CD4-positive, CD25-positive, alpha-beta regulatory T cell (primary cell): ENCODE measurements around the gene RNF130. TPM values are rescaled to one million over a fixed set of nuclear protein-coding genes. Genes with fewer than 3 reads are reported as not detected.
A peak's percentile ranks its signal among the peaks of the same experiment; 100 is the strongest.

Source experiments
- ATAC-seq, 2 donors: fragments of 150-1000 bp; cut with Tn5 transposase; one replicate each; pipeline ENCODE4 v1.10.0; 2021; ENCODE audit warnings: low read depth in 2 of 2, moderate number of reproducible peaks in 2 of 2, moderate library complexity in 1 of 2
- DNase-seq, 3 donors: peaks; one replicate each; pipeline versions ENCODE4 v3.0.0 to v3.0.0-alpha.2; 2012 to 2022; ENCODE audit warnings: mixed read lengths in 1 of 3
- H3K27ac ChIP-seq: one replicate; pipeline ENCODE4 v1.7.0; 2013; ENCODE audit warnings: mild to moderate bottlenecking, low read length; ENCODE audit not compliant: insufficient read depth, poor library complexity, severe bottlenecking
- H3K27me3 ChIP-seq: one replicate; pipeline ENCODE4 v1.7.0; 2013; ENCODE audit warnings: low read length; ENCODE audit not compliant: control insufficient read depth, insufficient read depth
- H3K36me3 ChIP-seq: one replicate; pipeline ENCODE4 v1.7.0; 2013; ENCODE audit warnings: mild to moderate bottlenecking, low read length, moderate library complexity; ENCODE audit not compliant: control insufficient read depth, insufficient read depth
- H3K4me1 ChIP-seq: 2 replicates; pipeline ENCODE4 v1.7.0; 2013; ENCODE audit warnings: mild to moderate bottlenecking, low read length; ENCODE audit not compliant: insufficient read depth, control insufficient read depth, poor library complexity, severe bottlenecking
- H3K4me3 ChIP-seq: one replicate; pipeline ENCODE4 v1.7.0; 2013; ENCODE audit warnings: low read depth, mild to moderate bottlenecking, low read length, moderate library complexity
- H3K9me3 ChIP-seq, 2 experiments: 1 replicate in 1 of 2; 2 replicates in 1 of 2; pipeline ENCODE4 v1.7.0; 2013; ENCODE audit warnings: low read length in 2 of 2, mild to moderate bottlenecking in 1 of 2, moderate library complexity in 1 of 2; ENCODE audit not compliant: control insufficient read depth in 2 of 2
- H3K27ac Mint-ChIP-seq, 3 donors: one replicate each; pipeline ENCODE4 v1.8.0; 2020 to 2022; ENCODE audit warnings: mild to moderate bottlenecking in 3 of 3, mixed read lengths in 3 of 3, moderate library complexity in 2 of 3
- H3K27me3 Mint-ChIP-seq: one replicate; pipeline ENCODE4 v1.8.0; 2022; ENCODE audit warnings: mild to moderate bottlenecking, mixed read lengths
- H3K36me3 Mint-ChIP-seq: one replicate; pipeline ENCODE4 v1.8.0; 2020; ENCODE audit warnings: mixed read lengths
- H3K4me1 Mint-ChIP-seq, 4 donors: one replicate each; pipeline ENCODE4 v1.8.0; 2020 to 2022; ENCODE audit warnings: mixed read lengths in 4 of 4, mild to moderate bottlenecking in 1 of 4
- H3K4me3 Mint-ChIP-seq, 4 donors: one replicate each; pipeline ENCODE4 v1.8.0; 2020 to 2022; ENCODE audit warnings: mild to moderate bottlenecking in 4 of 4, mixed read lengths in 4 of 4, moderate library complexity in 3 of 4
- H3K9me3 Mint-ChIP-seq, 7 donors: one replicate each; pipeline ENCODE4 v1.8.0; 2020 to 2022; ENCODE audit warnings: mixed read lengths in 7 of 7, mild to moderate bottlenecking in 3 of 7, moderate library complexity in 2 of 7
- polyA plus RNA-seq, 4 donors: library from polyadenylated mRNA; unstranded; fragments of 300-500 nt; fragmentation: Illumina TruSeq; gene quantifications; one replicate each; pipeline ENCODE4 v1.2.3, GENCODE V29; 2021
- total RNA-seq: library from RNA; stranded (reverse); gene quantifications from one replicate; pipeline ENCODE4 v1.2.3, GENCODE V29; 2022

The RNF130 gene
- total and polyA plus RNA-seq, 5 donors from 2014 or later, result 3.5 to 10.9 (median 5.6) TPM

GRCh38 chr5:179981636-179982035 is 89.9 kb downstream of the RNF130 start:
- Histone ChIP-seq H3K9me3 (no peaks in the 10 kb centered on the region), H3K4me1 (no peaks in the 10 kb centered on the region), H3K27me3 (no peaks in the 10 kb centered on the region), H3K27ac (no peak overlapping the region), H3K36me3 (no peaks in the 10 kb centered on the region), H3K4me3 (no peak overlapping the region)
- no peaks in the 10 kb centered on the region for H3K9me3 Mint-ChIP-seq
- H3K36me3 Mint-ChIP-seq, result peaks cover 11% of the 10 kb centered on the region
- ATAC-seq (no peak), DNase-seq (no peak)
- no peaks in the 10 kb centered on the region for H3K4me1 Mint-ChIP-seq
- no peak overlapping the region for H3K4me3 Mint-ChIP-seq
- no peak overlapping the region for H3K27ac Mint-ChIP-seq
- peaks cover 12% of the 10 kb centered on the region for H3K27me3 Mint-ChIP-seq

GRCh38 chr5:179980767-179981166 is 90.8 kb downstream of the RNF130 start:
- no peaks in the 10 kb centered on the region for H3K9me3 ChIP-seq
- H3K4me3 Mint-ChIP-seq, result no peak overlapping the region
- H3K4me1 ChIP-seq, result no peaks in the 10 kb centered on the region
- H3K4me1 Mint-ChIP-seq, result no peaks in the 10 kb centered on the region
- no peaks in the 10 kb centered on the region for H3K36me3 ChIP-seq
- no peak overlapping the region for H3K4me3 ChIP-seq
- H3K27me3 ChIP-seq, result no peaks in the 10 kb centered on the region
- peaks cover 8% of the 10 kb centered on the region for H3K27me3 Mint-ChIP-seq
- H3K27ac Mint-ChIP-seq, result no peak overlapping the region
- ATAC-seq (no peak), DNase-seq (no peak)
- H3K27ac ChIP-seq, result no peak overlapping the region
- no peaks in the 10 kb centered on the region for H3K9me3 Mint-ChIP-seq
- peaks cover 13% of the 10 kb centered on the region for H3K36me3 Mint-ChIP-seq

GRCh38 chr5:179978792-179979191 is 92.8 kb downstream of the RNF130 start:
- peaks cover 18% of the 10 kb centered on the region for H3K36me3 Mint-ChIP-seq

GRCh38 chr5:179975713-179976134 is 95.8 kb downstream of the RNF130 start:
- Mint-ChIP-seq H3K9me3 (no peaks in the 10 kb centered on the region), H3K4me3 (no peak overlapping the region), H3K36me3 (peaks cover 18% of the 10 kb centered on the region), H3K4me1 (peaks cover 0 to 6% (median 0%) of the 10 kb centered on the region in 4 donors), H3K27me3 (no peaks in the 10 kb centered on the region), H3K27ac (no peak overlapping the region)
- no peaks in the 10 kb centered on the region for H3K27me3 ChIP-seq
- no peak for ATAC-seq
- no peak overlapping the region for H3K27ac ChIP-seq
- H3K9me3 ChIP-seq, result no peaks in the 10 kb centered on the region
- no peaks in the 10 kb centered on the region for H3K4me1 ChIP-seq
- H3K36me3 ChIP-seq, result no peaks in the 10 kb centered on the region
- DNase-seq, result no peak
- H3K4me3 ChIP-seq, result no peak overlapping the region

More at GRCh38 chr5:179978792-179979191, 92.8 kb downstream of the RNF130 start:
- Histone ChIP-seq H3K9me3 (no peaks in the 10 kb centered on the region), H3K27me3 (no peaks in the 10 kb centered on the region), H3K36me3 (no peaks in the 10 kb centered on the region), H3K4me3 (no peak overlapping the region), H3K4me1 (no peaks in the 10 kb centered on the region), H3K27ac (no peak overlapping the region)
- no peaks in the 10 kb centered on the region for H3K4me1 Mint-ChIP-seq
- H3K27ac Mint-ChIP-seq, result no peak overlapping the region
- no peaks in the 10 kb centered on the region for H3K9me3 Mint-ChIP-seq
- H3K4me3 Mint-ChIP-seq, result no peak overlapping the region
- no peak for DNase-seq
- no peak for ATAC-seq
- no peaks in the 10 kb centered on the region for H3K27me3 Mint-ChIP-seq

- H3K36me3 Mint-ChIP-seq, result peaks cover 18% of the 10 kb centered on the region
- peaks cover 0 to 6% (median 0%) of the 10 kb centered on the region in 4 donors for H3K4me1 Mint-ChIP-seq
- no peak overlapping the region for H3K4me3 Mint-ChIP-seq
- ATAC-seq (peak; percentile 55 to 63), DNase-seq (peak in 2 of 3 donors; percentile 11 to 55)
- Histone ChIP-seq H3K4me1 (no peaks in the 10 kb centered on the region), H3K9me3 (no peaks in the 10 kb centered on the region), H3K4me3 (no peak overlapping the region), H3K27me3 (no peaks in the 10 kb centered on the region), H3K27ac (no peak overlapping the region), H3K36me3 (no peaks in the 10 kb centered on the region)
- no peaks in the 10 kb centered on the region for H3K27me3 Mint-ChIP-seq
- H3K27ac Mint-ChIP-seq, result no peak overlapping the region
- no peaks in the 10 kb centered on the region for H3K9me3 Mint-ChIP-seq
Observed at GRCh38 chr5:179974946-179975712, 96.4 kb downstream of the RNF130 start.

GRCh38 chr5:179974246-179974945 is 97.2 kb downstream of the RNF130 start:
- Mint-ChIP-seq H3K27ac (peak overlapping the region in 1 of 3 donors; percentile 58), H3K9me3 (no peaks in the 10 kb centered on the region), H3K27me3 (no peaks in the 10 kb centered on the region), H3K36me3 (peaks cover 18% of the 10 kb centered on the region), H3K4me1 (peaks cover 0 to 6% (median 0%) of the 10 kb centered on the region in 4 donors), H3K4me3 (no peak overlapping the region)
- no peaks in the 10 kb centered on the region for H3K4me1 ChIP-seq
- DNase-seq (no peak), ATAC-seq (no peak)
- H3K27me3 ChIP-seq, result no peaks in the 10 kb centered on the region
- H3K36me3 ChIP-seq, result no peaks in the 10 kb centered on the region
- H3K9me3 ChIP-seq, result no peaks in the 10 kb centered on the region
- no peak overlapping the region for H3K4me3 ChIP-seq
- no peak overlapping the region for H3K27ac ChIP-seq

GRCh38 chr5:179973391-179973790 is 98.2 kb downstream of the RNF130 start:
- no peaks in the 10 kb centered on the region for H3K36me3 ChIP-seq
- no peaks in the 10 kb centered on the region for H3K9me3 ChIP-seq
- DNase-seq (no peak), ATAC-seq (no peak)
- H3K4me1 ChIP-seq, result no peaks in the 10 kb centered on the region
- no peaks in the 10 kb centered on the region for H3K27me3 ChIP-seq
- peaks cover 0 to 6% (median 0%) of the 10 kb centered on the region in 4 donors for H3K4me1 Mint-ChIP-seq
- peaks cover 15% of the 10 kb centered on the region for H3K36me3 Mint-ChIP-seq
- no peak overlapping the region for H3K27ac Mint-ChIP-seq
- H3K27me3 Mint-ChIP-seq, result no peaks in the 10 kb centered on the region
- no peak overlapping the region for H3K4me3 ChIP-seq
- no peak overlapping the region for H3K4me3 Mint-ChIP-seq
- no peaks in the 10 kb centered on the region for H3K9me3 Mint-ChIP-seq
- H3K27ac ChIP-seq, result no peak overlapping the region
